ENCODE measurements around the gene ATP6AP1.

GRCh38 chrX:154436374-154436982 is 8.0 kb downstream of the ATP6AP1 start:
- no peak for TF ChIP-seq CTCF (conservative IDR thresholded peaks at IDR 0.05)
- TF ChIP-seq EZH2 (IDR thresholded peaks at IDR 0.05; ENCODE audit: low read depth) = no peak
